ENCODE measurements around the gene SH2D7.

The SH2D7 gene

GRCh38 chr15:78092261-78093041, at the start of gene SH2D7:
Gene SH2D7 (plus strand): TSS chr15:78092561. CDS start chr15:78092585, 24 bp downstream.
- DNase-seq = no peak

GRCh38 chr15:78044407-78045155, 47.8 kb upstream of the SH2D7 start:
- DNase-seq = no peak

GRCh38 chr15:78045189-78045588, 47.2 kb upstream of the SH2D7 start:
- DNase-seq = no peak

- DNase-seq = no peak
Observed at GRCh38 chr15:78046796-78047341, 45.5 kb upstream of the SH2D7 start.

- no peak for DNase-seq
Observed at GRCh38 chr15:78047761-78048627, 44.4 kb upstream of the SH2D7 start.

GRCh38 chr15:78048628-78048920, 43.8 kb upstream of the SH2D7 start:
- no peak for DNase-seq

- DNase-seq = no peak
Observed at GRCh38 chr15:78049691-78050440, 42.5 kb upstream of the SH2D7 start.

- no peak for DNase-seq
Observed at GRCh38 chr15:78050441-78050809, 41.9 kb upstream of the SH2D7 start.

- DNase-seq = no peak
Observed at GRCh38 chr15:78050826-78051225, 41.5 kb upstream of the SH2D7 start.

- no peak for DNase-seq
Observed at GRCh38 chr15:78051596-78051995, 40.8 kb upstream of the SH2D7 start.

- DNase-seq = no peak
Observed at GRCh38 chr15:78052001-78052401, 40.4 kb upstream of the SH2D7 start.

GRCh38 chr15:78052545-78052944, 39.8 kb upstream of the SH2D7 start:
- no peak for DNase-seq

- no peak for DNase-seq
Observed at GRCh38 chr15:78054518-78054917, 37.8 kb upstream of the SH2D7 start.

- no peak for DNase-seq
Observed at GRCh38 chr15:78054966-78055365, 37.4 kb upstream of the SH2D7 start.

- DNase-seq = no peak
Observed at GRCh38 chr15:78055919-78056713, 36.2 kb upstream of the SH2D7 start.

GRCh38 chr15:78056714-78057269, 35.6 kb upstream of the SH2D7 start:
- no peak for DNase-seq

GRCh38 chr15:78057803-78058202, 34.6 kb upstream of the SH2D7 start:
- no peak for DNase-seq

- no peak for DNase-seq
Observed at GRCh38 chr15:78058401-78058935, 33.9 kb upstream of the SH2D7 start.

GRCh38 chr15:78059110-78059839, 33.1 kb upstream of the SH2D7 start:
- no peak for DNase-seq

- no peak for DNase-seq
Observed at GRCh38 chr15:78060232-78060631, 32.1 kb upstream of the SH2D7 start.

All from DMS153 (cell line).